NOMO-1 (cell line): ENCODE measurements around the gene MPP4.

ENCODE experiments used
- DNase-seq, 2 experiments: peaks; one replicate each; lab custom pipeline; 2025; ENCODE audit not compliant: unreplicated experiment in 2 of 2; lab: John Stamatoyannopoulos, UW

MPP4 gene

GRCh38 chr2:201698588-201699226 lies at the start of gene MPP4:
Gene MPP4, minus strand, starts transcription at chr2:201698644. Its CDS starts 4,690 bp downstream, at chr2:201693954.
- no peak for DNase-seq

GRCh38 chr2:201746551-201746950 lies 48.1 kb upstream of the MPP4 start:
- DNase-seq: no peak

- no peak for DNase-seq
These were observed 37.0 kb upstream of the MPP4 start for GRCh38 chr2:201735486-201735885.

GRCh38 chr2:201734111-201734510 lies 35.7 kb upstream of the MPP4 start:
- DNase-seq: no peak

DNA sequence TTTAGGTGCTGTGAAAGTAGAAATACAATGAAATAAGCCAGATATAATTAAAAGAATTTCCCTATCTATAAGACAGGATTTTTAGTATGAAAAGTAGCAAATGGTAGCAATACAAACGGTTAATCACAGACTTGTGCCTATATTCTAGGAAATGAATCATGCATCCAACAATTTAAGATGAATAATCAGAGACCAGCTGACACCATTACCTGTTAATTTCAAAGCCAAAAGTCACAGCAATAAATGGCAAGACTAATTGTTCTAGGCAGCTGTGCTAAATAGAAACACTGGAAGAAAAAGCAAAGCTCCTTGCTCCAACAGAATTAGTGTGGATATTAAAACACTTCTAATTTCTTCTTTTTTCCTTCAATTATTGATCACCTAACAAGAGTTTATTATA lies 35.1 kb upstream of the MPP4 start:
- DNase-seq: no peak

DNA sequence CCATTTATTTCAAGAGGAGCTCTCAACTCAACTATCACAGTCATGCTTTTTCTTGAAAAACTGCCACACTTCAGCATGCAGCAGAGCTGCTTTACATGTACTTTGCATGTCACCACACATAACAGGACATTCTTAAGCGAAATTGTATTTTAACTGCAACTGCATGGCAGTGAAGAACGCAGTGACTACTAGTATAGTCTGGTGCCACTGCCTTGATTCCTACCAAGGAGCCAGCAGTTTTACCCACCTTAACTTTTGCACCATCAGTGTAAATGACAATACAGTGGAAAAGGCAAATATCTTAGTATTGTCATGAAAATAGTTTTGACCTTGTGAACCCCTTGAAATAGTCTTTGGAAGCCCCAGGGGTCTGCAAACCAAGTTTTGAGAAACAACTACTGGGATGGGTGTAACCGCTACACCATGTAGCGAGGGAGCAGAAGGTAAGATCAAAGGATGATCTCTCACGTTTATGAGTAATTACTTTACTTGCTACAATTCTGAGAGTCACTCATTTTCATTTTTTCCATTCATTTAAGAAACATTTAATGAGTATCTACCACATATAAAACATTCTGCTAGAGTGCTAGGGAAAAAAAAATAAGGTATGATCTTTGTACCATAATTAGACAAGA lies 32.3 kb upstream of the MPP4 start:
- no peak for DNase-seq

GRCh38 chr2:201715459-201715858 lies 17.0 kb upstream of the MPP4 start:
- DNase-seq: no peak

GRCh38 chr2:201712726-201713125 lies 14.3 kb upstream of the MPP4 start:
- no peak for DNase-seq

DNA sequence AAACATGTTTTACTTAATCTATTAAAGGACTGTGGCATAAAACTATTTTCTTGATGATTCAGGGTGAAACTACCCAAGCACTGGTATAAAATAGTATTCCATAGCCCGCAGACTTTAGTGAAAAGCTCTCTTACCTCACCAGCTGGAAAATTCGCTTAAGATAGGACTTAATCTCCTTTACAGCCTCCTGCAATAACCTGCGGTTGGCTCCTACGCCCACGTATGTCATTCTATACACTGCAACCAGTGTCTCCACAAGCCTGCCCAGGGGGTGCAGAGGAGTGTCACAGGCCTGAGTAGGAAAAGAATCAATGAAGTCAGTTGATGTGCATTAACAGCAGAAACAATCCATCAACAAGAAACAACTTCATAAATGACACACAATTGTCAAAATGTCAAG lies 11.3 kb upstream of the MPP4 start:
- DNase-seq: no peak

DNA sequence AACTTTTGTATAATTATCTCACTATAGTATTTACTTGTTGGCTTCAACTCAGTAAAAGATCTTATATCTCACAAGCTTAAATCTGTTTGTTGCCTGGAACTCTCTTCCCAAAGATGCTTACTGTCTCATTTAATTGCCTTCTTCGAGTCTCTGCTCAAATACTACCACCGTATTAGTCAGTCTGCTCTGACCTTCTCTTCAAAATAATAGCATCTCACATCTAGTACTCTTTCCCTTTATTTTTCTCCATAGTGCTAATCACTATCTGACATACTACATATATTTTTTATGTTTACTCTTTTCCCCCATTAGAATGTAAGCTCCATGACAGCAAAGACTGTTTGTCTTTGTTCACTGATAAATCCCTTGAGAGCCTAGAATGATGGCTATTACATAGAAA lies 10.6 kb upstream of the MPP4 start:
- DNase-seq: no peak

- DNase-seq: no peak
These were observed 9.3 kb upstream of the MPP4 start for GRCh38 chr2:201707753-201708152.

DNA sequence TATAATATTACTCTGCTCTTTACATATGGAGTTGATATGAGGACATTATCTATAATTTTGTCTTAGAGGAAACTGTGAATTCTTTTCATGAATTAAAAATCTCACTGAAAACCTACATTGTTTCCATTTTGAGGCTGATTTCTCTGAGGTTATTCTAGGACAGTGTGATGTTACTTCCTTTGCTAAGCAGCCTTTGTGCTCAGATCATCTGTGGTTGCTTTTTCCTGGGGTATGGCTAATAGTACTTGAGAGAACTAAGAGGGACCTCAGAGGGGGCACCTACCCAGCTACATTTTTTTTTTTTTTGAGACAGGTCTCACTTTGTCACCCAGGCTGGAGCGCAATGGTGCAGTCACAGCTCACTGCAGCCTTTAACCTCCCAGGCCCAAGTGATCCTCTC lies 8.7 kb upstream of the MPP4 start:
- DNase-seq: no peak

DNA sequence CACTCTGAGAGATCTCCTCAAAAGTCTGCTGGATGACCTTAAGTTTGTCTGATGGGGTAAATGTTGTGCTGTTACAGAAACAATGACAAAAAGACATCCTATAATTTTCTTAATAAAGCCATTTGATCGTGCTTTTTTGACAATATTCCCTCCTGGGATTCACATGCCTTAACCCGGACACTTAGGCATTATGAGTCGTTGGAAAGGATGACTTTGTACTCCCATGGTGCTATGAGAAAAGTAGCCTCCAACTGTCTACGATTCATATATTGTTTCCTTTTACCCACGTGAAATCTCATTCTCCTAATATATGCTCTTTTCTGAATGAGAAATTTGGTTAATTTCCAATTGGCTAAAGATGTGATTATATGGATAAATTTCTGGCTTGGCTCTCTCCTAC lies 6.1 kb upstream of the MPP4 start:
- DNase-seq: no peak

DNA sequence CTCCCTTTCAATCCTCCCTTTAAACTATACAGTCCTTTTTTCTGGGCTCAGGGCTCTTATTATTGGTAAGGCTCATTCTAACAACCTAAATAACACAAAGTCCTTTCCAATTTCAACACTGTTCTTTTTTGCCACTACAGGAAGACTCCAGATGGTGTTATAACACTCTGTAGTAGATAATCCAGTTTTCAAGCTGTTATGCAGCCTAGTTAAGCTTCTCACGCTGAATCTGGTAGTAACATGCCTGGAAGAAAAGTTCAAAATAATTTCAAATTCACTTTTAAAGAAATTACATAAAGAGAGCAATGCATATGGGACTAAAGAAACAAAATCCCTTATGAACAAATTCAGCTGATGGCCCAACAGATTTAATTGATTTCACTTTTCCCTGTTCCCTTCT lies 3.2 kb upstream of the MPP4 start:
- DNase-seq: no peak

- DNase-seq: no peak
These were observed 972 bp upstream of the MPP4 start for GRCh38 chr2:201699416-201699815.

DNA sequence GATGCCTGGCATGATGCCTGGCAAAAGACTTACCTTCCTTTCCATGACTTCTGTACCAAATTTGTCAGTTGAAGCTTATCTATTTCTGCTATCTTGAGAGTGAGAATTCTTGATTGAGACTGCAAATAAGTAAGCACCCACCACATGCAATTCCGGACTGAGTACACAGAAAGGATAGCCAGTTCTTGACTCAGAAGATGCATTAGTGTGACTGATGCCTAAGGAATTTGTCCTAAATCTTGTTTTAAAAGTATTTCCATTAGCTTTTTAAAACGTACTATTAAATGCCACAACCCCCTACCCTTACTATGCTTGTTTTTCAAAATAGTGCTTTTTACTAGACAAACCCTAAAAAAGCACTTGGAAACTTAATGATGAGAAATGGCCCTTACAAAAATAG lies 545 bp downstream of the MPP4 start:
- DNase-seq: no peak

DNA sequence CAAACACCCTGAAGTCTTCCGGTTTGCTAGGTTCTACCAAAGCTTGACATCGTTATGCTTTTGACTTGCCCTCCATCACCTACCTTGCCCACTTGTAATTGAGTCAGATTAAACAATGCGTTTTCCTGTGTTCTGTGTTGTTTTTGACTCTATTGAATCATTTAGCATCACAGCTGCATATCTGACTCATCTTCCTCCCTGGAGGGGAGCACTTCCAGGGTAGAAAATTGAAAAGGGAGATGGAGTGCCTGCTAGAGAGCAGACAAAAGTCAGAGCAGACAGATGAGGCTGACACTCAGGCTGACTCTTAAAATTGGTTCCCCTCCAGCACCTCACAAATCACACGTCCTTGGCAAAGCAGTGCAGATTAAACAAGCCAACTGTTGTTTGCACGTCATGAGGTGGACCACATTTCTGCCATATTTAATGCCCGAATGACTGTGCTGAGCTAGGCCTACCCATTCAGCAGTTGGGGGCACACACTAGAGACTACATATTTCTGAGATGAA lies 2.2 kb downstream of the MPP4 start:
- no peak for DNase-seq

DNA sequence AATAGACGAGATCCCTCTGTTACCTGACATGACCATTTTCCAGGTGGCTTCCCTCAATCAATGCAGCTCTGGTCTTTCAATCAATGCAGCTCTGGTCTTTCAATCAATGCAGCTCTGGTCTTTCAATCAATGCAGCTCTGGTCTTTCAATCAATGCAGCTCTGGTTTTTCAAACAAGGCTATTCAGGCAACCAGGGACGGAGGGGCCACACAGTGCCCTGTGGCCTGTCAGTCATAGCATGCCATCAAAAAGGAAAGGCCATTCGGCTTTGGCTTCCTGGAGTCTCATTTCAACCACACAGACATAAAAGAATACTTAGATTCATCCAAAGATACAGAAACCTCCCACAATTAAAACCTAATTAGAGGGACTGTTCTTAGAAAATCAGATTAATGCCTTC lies 13.3 kb downstream of the MPP4 start:
- no peak for DNase-seq

DNA sequence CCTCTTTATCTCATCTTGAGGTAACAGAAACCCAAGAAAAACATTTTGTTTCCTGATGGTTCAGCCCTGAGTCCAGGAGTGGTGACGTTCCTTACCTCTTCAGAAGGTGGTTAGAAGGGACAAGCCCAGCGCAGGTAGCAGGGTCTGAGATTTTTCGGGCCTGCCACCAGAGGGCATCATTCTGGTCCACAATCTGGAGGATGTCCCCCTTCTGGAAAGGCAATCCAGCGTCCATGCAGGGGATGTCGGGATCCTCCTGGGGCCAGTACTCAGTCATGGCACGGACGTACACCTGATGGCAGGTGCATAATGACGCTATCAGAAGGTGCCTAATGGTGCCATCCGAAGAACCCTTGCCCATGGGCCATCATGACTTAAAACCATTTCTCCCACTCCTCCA lies 17.7 kb downstream of the MPP4 start:
- DNase-seq: no peak

DNA sequence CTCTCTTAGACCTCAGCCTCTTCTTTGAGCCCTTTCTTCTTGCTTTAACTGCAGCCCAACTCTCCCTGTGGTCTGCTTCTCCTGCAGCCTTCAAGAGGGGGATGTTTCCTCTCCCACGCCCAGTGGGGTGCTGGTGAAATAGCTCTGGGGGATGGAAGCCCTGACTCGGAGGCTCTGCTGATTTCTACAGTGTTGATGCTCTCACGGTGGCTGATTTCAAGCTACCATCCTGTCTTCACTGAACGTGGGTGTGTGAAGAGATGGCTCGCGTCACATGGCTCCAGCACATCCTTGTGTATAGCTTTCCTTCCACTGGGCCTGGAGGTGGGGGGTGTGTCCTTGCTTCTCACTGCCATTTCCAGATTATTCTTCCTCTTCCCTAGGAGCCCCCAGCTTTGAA lies 20.0 kb downstream of the MPP4 start:
- no peak for DNase-seq

DNA sequence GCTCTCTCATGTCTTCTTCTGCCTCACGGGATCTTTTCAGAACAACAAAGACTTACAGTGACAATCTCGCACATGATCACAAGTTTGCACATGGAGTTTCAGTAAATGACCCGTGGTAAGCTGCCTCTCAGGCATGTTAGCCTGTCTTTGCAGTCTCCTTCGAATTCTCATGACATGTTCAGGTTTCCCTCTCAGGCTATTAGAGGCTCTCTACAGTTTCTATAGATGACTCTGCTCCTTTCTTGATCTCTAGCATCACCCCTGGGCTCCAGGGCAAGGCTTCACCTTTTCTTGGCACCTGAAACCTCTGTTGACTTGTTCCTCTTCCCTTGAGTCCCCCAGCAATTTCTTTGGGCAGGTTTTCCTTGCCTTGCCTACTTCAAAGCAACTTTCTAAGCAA lies 23.0 kb downstream of the MPP4 start:
- DNase-seq: no peak

DNA sequence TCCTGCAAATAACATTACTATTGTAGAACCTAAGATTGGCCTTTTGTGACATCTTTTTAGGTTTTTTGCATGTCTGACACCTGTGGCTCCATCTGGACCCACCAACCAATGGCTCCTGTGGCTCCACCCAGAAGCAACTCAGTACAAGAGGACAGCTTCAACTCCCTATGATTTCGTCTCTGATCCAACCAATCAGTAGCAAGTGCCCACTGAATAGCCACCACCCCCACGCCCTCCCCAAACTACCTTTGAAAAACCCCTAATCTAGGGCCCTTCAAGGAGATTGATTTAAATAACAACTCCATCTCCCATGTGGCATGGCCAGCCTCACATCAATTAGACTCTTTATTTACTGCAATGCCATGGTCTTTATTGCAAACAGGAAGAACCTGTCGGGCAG lies 23.6 kb downstream of the MPP4 start:
- DNase-seq: no peak

- DNase-seq: no peak
These were observed 24.1 kb downstream of the MPP4 start for GRCh38 chr2:201674298-201674697.
